Right cardiac atrium (tissue), 5 donors: ENCODE results near the gene MAPT. TPM values are rescaled to one million over a fixed set of nuclear protein-coding genes. Genes with fewer than 3 reads are reported as not detected.
A peak's percentile ranks its signal among the peaks of the same experiment; 100 is the strongest.

Source experiments
- ATAC-seq, 2 donors: fragments of 200-7000 bp; cut with Tn5 transposase; one replicate each; pipeline versions ENCODE4 v1.8.0 to v1.9.1; 2020; ENCODE audit warnings: moderate library complexity in 2 of 2, mild to moderate bottlenecking in 1 of 2
- DNase-seq, 3 donors: peaks; one replicate each; pipeline ENCODE4 v3.0.0-alpha.2; 2020
- H3K27ac ChIP-seq: one replicate; pipeline ENCODE4 v1.5.1; 2013; ENCODE audit warnings: mild to moderate bottlenecking, low read length, control low read depth, moderate library complexity
- H3K27me3 ChIP-seq: one replicate; pipeline ENCODE4 v1.6.1; 2013; ENCODE audit not compliant: control insufficient read depth, insufficient read depth
- H3K4me1 ChIP-seq: one replicate; pipeline ENCODE4 v1.6.1; 2013; ENCODE audit warnings: low read length; ENCODE audit not compliant: control insufficient read depth, insufficient read depth
- H3K4me3 ChIP-seq: one replicate; pipeline ENCODE4 v1.5.1; 2013; ENCODE audit warnings: low read length, control low read depth
- H3K9me3 ChIP-seq: one replicate; pipeline ENCODE4 v1.6.1; 2013; ENCODE audit warnings: low read length; ENCODE audit not compliant: control insufficient read depth
- WGBS: extraction: QIAGEN DNeasy Blood & Tissue Kit; methylation state at CpG from one replicate; pipeline ENCODE4 v1.1.7; 2013; 5-methylcytosine and 5-hydroxymethylcytosine counted together
- intact Hi-C, 4 donors: fragments of 100-400 bp; cut with DNase I; formaldehyde crosslinking; loops; one replicate each; pipeline versions ENCODE4 v1.11.0 to v1.14.0; 2022 to 2023
- polyA plus RNA-seq: library from polyadenylated mRNA; stranded (reverse); fragments of 200-250 nt; gene quantifications from one replicate; pipeline ENCODE4 v1.2.3, GENCODE V29; 2013
- total RNA-seq, 4 donors: library from RNA; stranded (reverse); fragmentation: NEBNext Ultra II Directional; extraction: Animal tissue kit (Norgen Biotek cat#: 25700); gene quantifications; one replicate each; pipeline ENCODE4 v1.2.1, GENCODE V29; 2021
- donor health status: healthy with polysubstance abuse.
- donor health status: DM: no; HTN: yes; CAD: no.
- donor health status: DM: no; HTN: no; CAD: no.
- donor health status: DM: no; HTN: yes; CAD: no; lungs with severe emphysema.
- donor health status: DM: yes; HTN: yes; CAD: no.

MAPT gene
- total and polyA plus RNA-seq, 5 donors = 6.9 to 15.1 (median 8.2) TPM

DNA sequence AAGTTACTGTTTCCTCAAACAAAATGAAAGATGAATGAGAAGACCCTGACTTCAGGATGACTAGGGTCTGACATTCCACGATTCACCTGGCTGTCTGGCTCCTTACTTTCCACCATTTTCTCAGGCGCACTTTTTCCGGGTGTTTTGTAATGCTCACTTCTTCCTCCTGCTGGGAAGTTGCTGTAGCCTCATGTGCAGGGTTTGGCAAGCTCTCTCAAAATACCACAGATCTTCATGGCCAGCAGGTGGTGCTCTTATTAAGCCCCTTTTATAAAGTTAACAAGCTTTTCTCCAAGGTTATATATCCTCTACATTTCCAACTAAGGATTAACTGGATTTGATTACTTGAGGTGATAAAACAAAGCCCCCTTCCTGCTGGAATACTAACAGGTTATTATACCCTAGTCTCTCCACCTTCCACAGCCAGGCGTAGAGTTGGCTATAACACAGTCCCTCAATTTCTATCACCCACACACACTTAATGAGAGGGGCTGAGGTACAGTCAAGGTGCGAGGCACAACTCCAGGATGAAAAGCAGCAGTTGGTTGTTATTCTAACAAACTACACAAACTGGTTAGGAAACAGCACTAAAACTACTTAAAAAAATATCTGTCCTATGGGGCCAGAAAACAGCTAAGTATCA, 150.1 kb downstream of the MAPT start:
- peak; percentile 63 to 72 (median 66) for DNase-seq
- Histone ChIP-seq H3K27ac (no peak overlapping the region), H3K4me3 (no peak overlapping the region), H3K4me1 (peaks cover 2% of the 10 kb centered on the region), H3K9me3 (no peaks in the 10 kb centered on the region), H3K27me3 (no peaks in the 10 kb centered on the region)
- intact Hi-C loops = loop anchor here in 3 of 4 donors (2.0 to 10.0 kb wide), 4 partner anchors 148 to 170 kb away; partner anchors contain the start of gene KANSL1 (in 2 of the 3)
- 39% methylated on average over 5 of the region's 5 CpGs for WGBS
- ATAC-seq = peak; percentile 80 to 81

DNA sequence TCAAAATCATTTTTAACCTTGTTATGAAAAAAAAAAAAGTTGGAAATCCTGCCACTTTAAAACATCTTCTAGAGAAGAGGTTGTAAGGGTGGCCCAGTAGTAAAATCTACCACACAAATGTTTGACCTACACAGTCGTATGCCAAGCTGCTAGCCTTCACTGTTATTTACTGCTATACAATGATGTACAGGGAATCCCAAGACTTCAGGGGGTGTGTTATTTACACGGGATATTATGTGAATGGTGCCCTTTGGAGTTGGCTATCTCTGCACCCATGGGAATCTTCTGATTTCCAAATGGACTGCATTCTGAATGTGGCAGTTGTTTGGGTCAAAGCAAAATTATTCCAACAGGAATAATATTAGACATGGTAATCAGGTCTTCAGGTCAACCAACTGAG, 150.6 kb downstream of the MAPT start:
- no peaks in the 10 kb centered on the region for H3K9me3 ChIP-seq
- DNase-seq (no peak), ATAC-seq (no peak)
- H3K4me3 ChIP-seq = no peak overlapping the region
- no peak overlapping the region for H3K27ac ChIP-seq
- intact Hi-C loops = loop anchor here (2.0 to 10.0 kb wide), 5 partner anchors 147 to 170 kb away; partner anchors contain the start of gene KANSL1 (in 3 of the 4)
- H3K4me1 ChIP-seq = peaks cover 2% of the 10 kb centered on the region
- no peaks in the 10 kb centered on the region for H3K27me3 ChIP-seq
- 56% methylated on average over 2 of the region's 2 CpGs for WGBS

DNA sequence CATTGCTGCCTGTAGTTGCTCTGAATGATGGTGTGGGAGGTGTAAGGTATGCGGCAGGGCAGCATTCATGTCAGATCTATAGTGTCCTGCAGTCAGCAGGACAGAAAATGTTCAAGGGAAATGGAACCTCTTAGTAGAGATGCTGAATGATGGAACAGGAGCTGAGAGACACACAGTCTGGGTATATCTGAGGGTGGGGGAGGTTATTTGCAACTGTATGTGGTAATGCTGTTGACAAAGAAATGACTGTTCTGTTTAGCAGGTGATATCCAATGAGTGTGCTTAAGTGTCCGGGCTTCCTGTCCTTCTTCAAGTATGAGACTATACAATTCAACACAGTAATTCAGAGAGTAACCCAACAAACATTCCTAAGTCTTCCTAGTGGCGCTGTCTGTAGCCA, 151.3 kb downstream of the MAPT start:
- no peak for DNase-seq
- intact Hi-C loops = loop anchor here (2.0 to 10.0 kb wide), 4 partner anchors 147 to 169 kb away; partner anchors contain the start of gene KANSL1 (in 3 of the 4)
- no peak for ATAC-seq
- WGBS = 81% methylated on average over 3 of the region's 3 CpGs
- Histone ChIP-seq H3K4me3 (no peak overlapping the region), H3K27ac (no peak overlapping the region), H3K4me1 (peaks cover 2% of the 10 kb centered on the region), H3K27me3 (no peaks in the 10 kb centered on the region), H3K9me3 (no peaks in the 10 kb centered on the region)

DNA sequence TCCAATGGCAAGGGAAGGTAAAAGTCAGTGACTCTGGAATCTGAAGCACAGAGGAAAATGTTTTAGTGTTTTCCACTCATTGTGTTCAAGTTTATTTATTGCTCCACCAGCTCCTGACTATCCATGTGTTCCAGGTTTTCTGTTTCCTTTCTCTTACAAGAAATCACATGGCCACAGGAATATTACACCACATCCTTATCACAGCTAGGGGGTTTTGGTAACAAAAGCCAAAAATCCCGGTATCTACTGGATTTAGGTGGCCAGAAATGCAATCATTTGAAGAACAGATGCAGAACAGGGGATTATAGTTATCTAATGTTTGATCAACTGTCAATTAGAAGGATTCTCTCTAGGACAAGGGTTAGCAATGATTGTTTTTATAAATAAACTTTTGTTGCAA, 152.6 kb downstream of the MAPT start:
- H3K27ac ChIP-seq = no peak overlapping the region
- DNase-seq = no peak
- peaks cover 2% of the 10 kb centered on the region for H3K4me1 ChIP-seq
- no peaks in the 10 kb centered on the region for H3K9me3 ChIP-seq
- no peak overlapping the region for H3K4me3 ChIP-seq
- peak in 1 of 2 donors; percentile 50 for ATAC-seq
- no peaks in the 10 kb centered on the region for H3K27me3 ChIP-seq
- WGBS = 37% methylated on average over 1 of the region's 1 CpG
- intact Hi-C loops = loop anchor here in 3 of 4 donors (5.0 to 10.0 kb wide), 3 partner anchors 145 to 168 kb away; partner anchors contain the start of gene KANSL1 (in 2 of the 3)

DNA sequence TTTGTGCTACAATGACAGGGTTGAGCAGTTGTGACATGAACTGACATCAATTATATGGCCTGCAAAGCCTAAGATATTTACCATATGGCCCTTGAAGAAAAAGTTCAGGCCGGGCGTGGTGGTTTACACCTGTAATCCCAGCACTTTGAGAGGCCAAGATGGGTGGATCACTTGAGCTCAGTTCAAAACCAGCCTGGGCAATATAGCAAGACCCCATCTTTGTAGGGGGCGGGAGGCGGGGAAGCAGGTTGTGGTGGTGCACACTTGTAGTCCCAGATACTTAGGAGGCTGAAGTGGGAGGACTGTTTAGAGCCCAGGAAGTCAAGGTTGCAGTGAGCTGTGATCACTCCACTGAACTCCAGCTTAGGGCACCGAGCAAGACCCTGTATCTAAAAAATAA, 153.0 kb downstream of the MAPT start:
- Histone ChIP-seq H3K9me3 (no peaks in the 10 kb centered on the region), H3K27ac (no peak overlapping the region), H3K27me3 (no peaks in the 10 kb centered on the region), H3K4me1 (peaks cover 2% of the 10 kb centered on the region), H3K4me3 (no peak overlapping the region)
- ATAC-seq (no peak), DNase-seq (no peak)
- intact Hi-C loops = loop anchor here in 3 of 4 donors (5.0 to 10.0 kb wide), 3 partner anchors 145 to 167 kb away; partner anchors contain the start of gene KANSL1 (in 2 of the 3)
- 99% methylated on average over 5 of the region's 5 CpGs for WGBS

DNA sequence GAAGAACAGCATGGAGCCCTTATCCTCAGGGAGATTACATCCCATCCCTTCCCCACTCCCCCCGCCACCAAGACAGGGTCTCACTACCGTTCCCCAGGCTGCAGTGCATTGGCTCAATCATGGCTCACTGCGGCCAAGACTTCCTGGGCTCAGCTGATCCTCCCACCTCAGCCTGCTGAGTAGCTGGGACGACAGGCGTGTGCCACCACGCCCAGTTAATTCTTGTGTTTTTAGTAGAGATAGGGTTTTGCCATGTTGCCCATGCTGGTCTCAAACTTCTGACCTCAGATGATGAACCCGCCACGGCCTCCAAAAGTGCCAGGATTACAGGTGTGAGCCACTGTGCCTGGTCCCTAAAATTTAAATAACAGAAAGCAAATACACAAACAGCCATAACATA, 153.5 kb downstream of the MAPT start:
- Histone ChIP-seq H3K27ac (no peak overlapping the region), H3K4me3 (no peak overlapping the region), H3K9me3 (no peaks in the 10 kb centered on the region), H3K4me1 (peaks cover 2% of the 10 kb centered on the region), H3K27me3 (no peaks in the 10 kb centered on the region)
- intact Hi-C loops = loop anchor here in 3 of 4 donors (5.0 to 10.0 kb wide), 3 partner anchors 144 to 167 kb away; partner anchors contain the start of gene KANSL1 (in 2 of the 3)
- ATAC-seq (no peak), DNase-seq (no peak)
- 88% methylated on average over 8 of the region's 8 CpGs for WGBS

DNA sequence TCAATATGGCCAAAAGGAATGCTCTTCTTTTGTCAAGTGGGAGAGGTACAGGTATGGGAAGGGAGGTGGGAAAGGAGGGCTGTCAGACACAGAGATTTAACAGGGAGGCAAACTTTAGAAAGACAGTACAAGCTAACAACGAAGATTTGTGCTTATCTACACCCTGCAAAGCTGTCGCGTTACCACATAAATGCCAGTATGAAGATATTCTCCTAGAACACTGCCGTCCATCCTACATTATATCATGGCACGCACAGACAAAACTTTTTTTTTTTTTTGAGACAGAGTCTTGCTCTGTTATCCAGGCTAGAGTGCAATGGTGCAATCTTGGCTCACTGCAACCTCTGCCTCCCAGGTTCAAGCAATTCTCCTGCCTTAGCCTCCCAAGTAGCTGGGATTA, 155.3 kb downstream of the MAPT start:
- Histone ChIP-seq H3K9me3 (no peaks in the 10 kb centered on the region), H3K27me3 (no peaks in the 10 kb centered on the region), H3K4me1 (no peaks in the 10 kb centered on the region), H3K27ac (no peak overlapping the region), H3K4me3 (no peak overlapping the region)
- DNase-seq = no peak
- 90% methylated on average over 5 of the region's 5 CpGs for WGBS
- no peak for ATAC-seq
- intact Hi-C loops = loop anchor here in 3 of 4 donors (5.0 to 10.0 kb wide), 3 partner anchors 143 to 165 kb away; partner anchors contain the start of gene KANSL1 (in 2 of the 3)

DNA sequence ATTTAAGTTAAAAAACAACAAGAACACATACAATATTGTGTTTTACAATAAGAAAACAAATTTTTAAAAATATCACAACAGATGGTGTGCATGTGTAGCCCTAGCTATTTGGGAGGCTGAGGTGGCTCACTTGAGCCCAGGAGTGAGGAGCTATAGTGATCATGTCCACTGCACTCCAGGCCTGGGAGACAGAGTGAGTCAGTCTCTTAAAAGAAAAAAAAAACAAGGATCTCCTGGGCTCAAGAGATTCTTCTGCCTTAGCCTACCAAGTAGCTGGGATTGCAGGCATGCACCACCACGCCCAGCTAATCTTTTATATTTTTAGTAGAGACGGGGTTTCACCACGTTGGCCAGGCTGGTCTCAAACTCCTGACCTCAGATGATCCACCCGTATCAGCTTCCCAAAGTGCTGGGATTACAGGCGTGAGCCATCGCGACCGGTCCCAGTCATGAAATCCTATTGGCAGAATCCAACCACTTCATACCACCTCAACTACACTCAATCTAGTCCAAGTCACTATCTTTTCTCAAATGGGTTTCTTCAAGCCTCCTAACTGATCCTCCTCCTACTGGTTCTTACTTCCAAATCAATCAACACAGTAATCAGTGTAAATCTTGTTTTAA, 159.7 kb downstream of the MAPT start:
- Histone ChIP-seq H3K27me3 (no peaks in the 10 kb centered on the region), H3K4me1 (peaks cover 2% of the 10 kb centered on the region), H3K4me3 (no peak overlapping the region), H3K9me3 (no peaks in the 10 kb centered on the region), H3K27ac (no peak overlapping the region)
- ATAC-seq (no peak), DNase-seq (no peak)
- 87% methylated on average over 8 of the region's 8 CpGs for WGBS
- intact Hi-C loops = no loop called here

DNA sequence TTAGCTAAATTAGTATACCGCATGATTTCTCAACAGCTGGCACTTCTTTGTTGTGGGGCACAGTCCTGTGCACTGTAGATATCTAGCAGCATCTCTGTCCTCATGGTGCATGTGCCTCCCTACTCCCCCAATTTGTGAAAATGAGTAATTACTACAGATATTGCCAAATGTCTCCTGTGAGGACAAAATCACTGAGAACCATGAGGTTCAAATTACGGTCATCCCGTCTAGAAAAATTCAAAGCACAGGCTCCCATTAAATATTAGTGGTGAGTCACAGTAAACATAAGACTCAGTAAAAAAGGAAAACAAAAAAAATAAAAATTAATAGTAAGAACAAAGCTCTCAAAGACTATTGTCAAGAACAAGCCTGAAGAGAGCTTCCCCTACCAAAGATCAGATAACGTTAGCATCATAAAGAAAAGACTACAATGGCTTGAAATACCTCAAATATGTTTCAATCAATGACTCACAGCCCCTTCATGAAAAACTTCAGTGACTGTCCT, 162.5 kb downstream of the MAPT start:
- H3K27ac ChIP-seq = no peak overlapping the region
- peak in 1 of 2 donors; percentile 36 for ATAC-seq
- 65% methylated on average over 4 of the region's 4 CpGs for WGBS

DNA sequence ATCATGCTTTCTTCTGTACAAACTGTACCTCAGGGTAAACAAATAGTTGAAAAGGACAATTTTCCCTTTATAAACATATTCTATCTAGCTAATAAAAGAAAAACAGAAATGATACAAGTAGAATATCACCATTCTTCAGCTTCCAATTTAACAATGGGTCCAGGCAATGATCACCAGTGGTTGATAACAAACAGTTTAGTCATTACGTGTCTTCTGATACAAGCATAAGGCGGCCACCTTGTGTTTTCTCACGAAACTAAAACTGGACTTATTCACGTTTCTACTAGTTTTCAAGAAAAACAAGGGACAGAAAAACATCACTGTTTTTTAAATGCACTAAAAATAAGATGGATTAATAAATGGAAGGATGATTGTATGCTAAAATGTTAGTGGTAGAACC, 163.0 kb downstream of the MAPT start:
- DNase-seq (no peak), ATAC-seq (no peak)
- intact Hi-C loops = no loop called here
- Histone ChIP-seq H3K9me3 (no peaks in the 10 kb centered on the region), H3K4me3 (no peak overlapping the region), H3K4me1 (peaks cover 3% of the 10 kb centered on the region), H3K27me3 (no peaks in the 10 kb centered on the region), H3K27ac (no peak overlapping the region)
- 89% methylated on average over 4 of the region's 4 CpGs for WGBS

More for the DNA sequence above, 162.5 kb downstream of the MAPT start:
- Histone ChIP-seq H3K4me3 (no peak overlapping the region), H3K27me3 (no peaks in the 10 kb centered on the region), H3K4me1 (peaks cover 3% of the 10 kb centered on the region), H3K9me3 (no peaks in the 10 kb centered on the region)
- intact Hi-C loops = no loop called here
- no peak for DNase-seq

DNA sequence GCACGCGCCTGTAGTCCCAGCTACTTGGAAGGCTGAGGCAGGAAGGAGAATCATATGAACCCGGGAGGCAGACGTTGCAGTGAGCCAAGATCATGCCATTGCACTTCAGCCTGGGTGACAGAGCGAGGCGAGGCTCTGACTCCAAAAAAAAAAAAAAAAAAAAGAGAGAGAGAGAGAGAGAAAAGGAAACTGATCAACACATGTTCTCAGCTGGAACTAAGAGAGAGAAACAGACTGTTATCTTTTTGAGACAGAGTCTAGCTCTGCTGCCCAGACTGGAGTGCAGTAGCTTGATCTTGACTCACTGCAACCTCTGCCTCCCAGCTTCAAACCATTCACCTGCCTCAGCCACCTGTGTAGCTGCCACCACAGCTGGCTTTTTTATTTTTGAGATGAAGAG, 165.1 kb downstream of the MAPT start:
- intact Hi-C loops = no loop called here
- ATAC-seq (peak in 1 of 2 donors; percentile 33), DNase-seq (peak in 1 of 3 donors; percentile 37)
- no peaks in the 10 kb centered on the region for H3K9me3 ChIP-seq
- 55% methylated on average over 6 of the region's 6 CpGs for WGBS
- H3K27ac ChIP-seq = no peak overlapping the region
- no peaks in the 10 kb centered on the region for H3K27me3 ChIP-seq
- H3K4me1 ChIP-seq = peaks cover 3% of the 10 kb centered on the region
- H3K4me3 ChIP-seq = no peak overlapping the region
